ENCODE results near the gene SLC11A2.
"Not testable (repeated sequence)": the region's sequence is repeated elsewhere in the genome, so short reads cannot be mapped to it uniquely, and the experiment has no call there.

DNA sequence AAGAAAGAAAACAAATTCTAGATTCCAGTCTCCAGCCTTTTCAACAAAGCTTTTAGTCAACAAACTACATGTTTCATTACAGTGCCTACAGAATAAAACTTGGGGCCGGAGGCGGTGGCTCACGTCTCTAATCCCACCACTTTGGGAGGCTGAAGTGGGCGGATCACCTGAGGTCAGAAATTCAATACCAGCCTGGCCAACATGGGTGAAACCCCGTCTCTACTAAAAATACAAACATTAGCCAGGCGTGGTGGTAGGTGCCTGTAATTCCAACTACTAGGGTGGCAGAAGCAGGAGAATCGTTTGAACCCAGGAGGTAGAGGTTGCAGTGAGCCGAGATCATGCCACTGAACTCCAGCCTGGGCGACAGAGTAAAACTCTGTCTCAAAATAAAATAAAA lies 11.7 kb downstream of the SLC11A2 start:
- TF ChIP-seq, protein P1, sequence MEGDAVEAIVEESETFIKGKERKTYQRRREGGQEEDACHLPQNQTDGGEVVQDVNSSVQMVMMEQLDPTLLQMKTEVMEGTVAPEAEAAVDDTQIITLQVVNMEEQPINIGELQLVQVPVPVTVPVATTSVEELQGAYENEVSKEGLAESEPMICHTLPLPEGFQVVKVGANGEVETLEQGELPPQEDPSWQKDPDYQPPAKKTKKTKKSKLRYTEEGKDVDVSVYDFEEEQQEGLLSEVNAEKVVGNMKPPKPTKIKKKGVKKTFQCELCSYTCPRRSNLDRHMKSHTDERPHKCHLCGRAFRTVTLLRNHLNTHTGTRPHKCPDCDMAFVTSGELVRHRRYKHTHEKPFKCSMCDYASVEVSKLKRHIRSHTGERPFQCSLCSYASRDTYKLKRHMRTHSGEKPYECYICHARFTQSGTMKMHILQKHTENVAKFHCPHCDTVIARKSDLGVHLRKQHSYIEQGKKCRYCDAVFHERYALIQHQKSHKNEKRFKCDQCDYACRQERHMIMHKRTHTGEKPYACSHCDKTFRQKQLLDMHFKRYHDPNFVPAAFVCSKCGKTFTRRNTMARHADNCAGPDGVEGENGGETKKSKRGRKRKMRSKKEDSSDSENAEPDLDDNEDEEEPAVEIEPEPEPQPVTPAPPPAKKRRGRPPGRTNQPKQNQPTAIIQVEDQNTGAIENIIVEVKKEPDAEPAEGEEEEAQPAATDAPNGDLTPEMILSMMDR (conservative IDR thresholded peaks at IDR 0.05; ENCODE audit: low read depth in 2 of 2), result not testable (repeated sequence)
- TF ChIP-seq, protein P2, sequence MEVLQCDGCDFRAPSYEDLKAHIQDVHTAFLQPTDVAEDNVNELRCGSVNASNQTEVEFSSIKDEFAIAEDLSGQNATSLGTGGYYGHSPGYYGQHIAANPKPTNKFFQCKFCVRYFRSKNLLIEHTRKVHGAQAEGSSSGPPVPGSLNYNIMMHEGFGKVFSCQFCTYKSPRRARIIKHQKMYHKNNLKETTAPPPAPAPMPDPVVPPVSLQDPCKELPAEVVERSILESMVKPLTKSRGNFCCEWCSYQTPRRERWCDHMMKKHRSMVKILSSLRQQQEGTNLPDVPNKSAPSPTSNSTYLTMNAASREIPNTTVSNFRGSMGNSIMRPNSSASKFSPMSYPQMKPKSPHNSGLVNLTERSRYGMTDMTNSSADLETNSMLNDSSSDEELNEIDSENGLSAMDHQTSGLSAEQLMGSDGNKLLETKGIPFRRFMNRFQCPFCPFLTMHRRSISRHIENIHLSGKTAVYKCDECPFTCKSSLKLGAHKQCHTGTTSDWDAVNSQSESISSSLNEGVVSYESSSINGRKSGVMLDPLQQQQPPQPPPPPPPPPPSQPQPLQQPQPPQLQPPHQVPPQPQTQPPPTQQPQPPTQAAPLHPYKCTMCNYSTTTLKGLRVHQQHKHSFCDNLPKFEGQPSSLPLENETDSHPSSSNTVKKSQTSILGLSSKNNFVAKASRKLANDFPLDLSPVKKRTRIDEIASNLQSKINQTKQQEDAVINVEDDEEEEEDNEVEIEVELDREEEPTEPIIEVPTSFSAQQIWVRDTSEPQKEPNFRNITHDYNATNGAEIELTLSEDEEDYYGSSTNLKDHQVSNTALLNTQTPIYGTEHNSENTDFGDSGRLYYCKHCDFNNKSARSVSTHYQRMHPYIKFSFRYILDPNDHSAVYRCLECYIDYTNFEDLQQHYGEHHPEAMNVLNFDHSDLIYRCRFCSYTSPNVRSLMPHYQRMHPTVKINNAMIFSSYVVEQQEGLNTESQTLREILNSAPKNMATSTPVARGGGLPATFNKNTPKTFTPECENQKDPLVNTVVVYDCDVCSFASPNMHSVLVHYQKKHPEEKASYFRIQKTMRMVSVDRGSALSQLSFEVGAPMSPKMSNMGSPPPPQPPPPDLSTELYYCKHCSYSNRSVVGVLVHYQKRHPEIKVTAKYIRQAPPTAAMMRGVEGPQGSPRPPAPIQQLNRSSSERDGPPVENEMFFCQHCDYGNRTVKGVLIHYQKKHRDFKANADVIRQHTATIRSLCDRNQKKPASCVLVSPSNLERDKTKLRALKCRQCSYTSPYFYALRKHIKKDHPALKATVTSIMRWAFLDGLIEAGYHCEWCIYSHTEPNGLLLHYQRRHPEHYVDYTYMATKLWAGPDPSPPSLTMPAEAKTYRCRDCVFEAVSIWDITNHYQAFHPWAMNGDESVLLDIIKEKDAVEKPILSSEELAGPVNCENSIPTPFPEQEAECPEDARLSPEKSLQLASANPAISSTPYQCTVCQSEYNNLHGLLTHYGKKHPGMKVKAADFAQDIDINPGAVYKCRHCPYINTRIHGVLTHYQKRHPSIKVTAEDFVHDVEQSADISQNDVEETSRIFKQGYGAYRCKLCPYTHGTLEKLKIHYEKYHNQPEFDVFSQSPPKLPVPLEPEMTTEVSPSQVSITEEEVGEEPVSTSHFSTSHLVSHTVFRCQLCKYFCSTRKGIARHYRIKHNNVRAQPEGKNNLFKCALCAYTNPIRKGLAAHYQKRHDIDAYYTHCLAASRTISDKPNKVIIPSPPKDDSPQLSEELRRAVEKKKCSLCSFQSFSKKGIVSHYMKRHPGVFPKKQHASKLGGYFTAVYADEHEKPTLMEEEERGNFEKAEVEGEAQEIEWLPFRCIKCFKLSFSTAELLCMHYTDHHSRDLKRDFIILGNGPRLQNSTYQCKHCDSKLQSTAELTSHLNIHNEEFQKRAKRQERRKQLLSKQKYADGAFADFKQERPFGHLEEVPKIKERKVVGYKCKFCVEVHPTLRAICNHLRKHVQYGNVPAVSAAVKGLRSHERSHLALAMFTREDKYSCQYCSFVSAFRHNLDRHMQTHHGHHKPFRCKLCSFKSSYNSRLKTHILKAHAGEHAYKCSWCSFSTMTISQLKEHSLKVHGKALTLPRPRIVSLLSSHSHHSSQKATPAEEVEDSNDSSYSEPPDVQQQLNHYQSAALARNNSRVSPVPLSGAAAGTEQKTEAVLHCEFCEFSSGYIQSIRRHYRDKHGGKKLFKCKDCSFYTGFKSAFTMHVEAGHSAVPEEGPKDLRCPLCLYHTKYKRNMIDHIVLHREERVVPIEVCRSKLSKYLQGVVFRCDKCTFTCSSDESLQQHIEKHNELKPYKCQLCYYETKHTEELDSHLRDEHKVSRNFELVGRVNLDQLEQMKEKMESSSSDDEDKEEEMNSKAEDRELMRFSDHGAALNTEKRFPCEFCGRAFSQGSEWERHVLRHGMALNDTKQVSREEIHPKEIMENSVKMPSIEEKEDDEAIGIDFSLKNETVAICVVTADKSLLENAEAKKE (CRISPR knock-in tag; IDR thresholded peaks at IDR 0.05), result not testable (repeated sequence)
- not testable (repeated sequence) for TF ChIP-seq EZH2 (IDR thresholded peaks at IDR 0.05; ENCODE audit: low read depth, unreplicated experiment); CREB1 (CRISPR knock-in tag; IDR thresholded peaks at IDR 0.05; ENCODE audit: low read depth); EZH2phosphoT487 (IDR thresholded peaks at IDR 0.05; ENCODE audit: unreplicated experiment); POLR2AphosphoS5 (IDR thresholded peaks at IDR 0.05; ENCODE audit: low read depth); JUNB (IDR thresholded peaks at IDR 0.05; ENCODE audit: unreplicated experiment); ZNF114 (CRISPR knock-in tag; IDR thresholded peaks at IDR 0.05); STAT1 (IDR thresholded peaks at IDR 0.05; ENCODE audit: unreplicated experiment); NANOG (IDR thresholded peaks at IDR 0.05; ENCODE audit: borderline replicate concordance)
- TF ChIP-seq, protein P3, sequence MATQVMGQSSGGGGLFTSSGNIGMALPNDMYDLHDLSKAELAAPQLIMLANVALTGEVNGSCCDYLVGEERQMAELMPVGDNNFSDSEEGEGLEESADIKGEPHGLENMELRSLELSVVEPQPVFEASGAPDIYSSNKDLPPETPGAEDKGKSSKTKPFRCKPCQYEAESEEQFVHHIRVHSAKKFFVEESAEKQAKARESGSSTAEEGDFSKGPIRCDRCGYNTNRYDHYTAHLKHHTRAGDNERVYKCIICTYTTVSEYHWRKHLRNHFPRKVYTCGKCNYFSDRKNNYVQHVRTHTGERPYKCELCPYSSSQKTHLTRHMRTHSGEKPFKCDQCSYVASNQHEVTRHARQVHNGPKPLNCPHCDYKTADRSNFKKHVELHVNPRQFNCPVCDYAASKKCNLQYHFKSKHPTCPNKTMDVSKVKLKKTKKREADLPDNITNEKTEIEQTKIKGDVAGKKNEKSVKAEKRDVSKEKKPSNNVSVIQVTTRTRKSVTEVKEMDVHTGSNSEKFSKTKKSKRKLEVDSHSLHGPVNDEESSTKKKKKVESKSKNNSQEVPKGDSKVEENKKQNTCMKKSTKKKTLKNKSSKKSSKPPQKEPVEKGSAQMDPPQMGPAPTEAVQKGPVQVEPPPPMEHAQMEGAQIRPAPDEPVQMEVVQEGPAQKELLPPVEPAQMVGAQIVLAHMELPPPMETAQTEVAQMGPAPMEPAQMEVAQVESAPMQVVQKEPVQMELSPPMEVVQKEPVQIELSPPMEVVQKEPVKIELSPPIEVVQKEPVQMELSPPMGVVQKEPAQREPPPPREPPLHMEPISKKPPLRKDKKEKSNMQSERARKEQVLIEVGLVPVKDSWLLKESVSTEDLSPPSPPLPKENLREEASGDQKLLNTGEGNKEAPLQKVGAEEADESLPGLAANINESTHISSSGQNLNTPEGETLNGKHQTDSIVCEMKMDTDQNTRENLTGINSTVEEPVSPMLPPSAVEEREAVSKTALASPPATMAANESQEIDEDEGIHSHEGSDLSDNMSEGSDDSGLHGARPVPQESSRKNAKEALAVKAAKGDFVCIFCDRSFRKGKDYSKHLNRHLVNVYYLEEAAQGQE (IDR thresholded peaks at IDR 0.05; ENCODE audit: unreplicated experiment), result not testable (repeated sequence)
- TF ChIP-seq, protein P4, sequence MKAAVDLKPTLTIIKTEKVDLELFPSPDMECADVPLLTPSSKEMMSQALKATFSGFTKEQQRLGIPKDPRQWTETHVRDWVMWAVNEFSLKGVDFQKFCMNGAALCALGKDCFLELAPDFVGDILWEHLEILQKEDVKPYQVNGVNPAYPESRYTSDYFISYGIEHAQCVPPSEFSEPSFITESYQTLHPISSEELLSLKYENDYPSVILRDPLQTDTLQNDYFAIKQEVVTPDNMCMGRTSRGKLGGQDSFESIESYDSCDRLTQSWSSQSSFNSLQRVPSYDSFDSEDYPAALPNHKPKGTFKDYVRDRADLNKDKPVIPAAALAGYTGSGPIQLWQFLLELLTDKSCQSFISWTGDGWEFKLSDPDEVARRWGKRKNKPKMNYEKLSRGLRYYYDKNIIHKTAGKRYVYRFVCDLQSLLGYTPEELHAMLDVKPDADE (IDR thresholded peaks at IDR 0.05), result not testable (repeated sequence)

Data from GM23338 (cell line).